ENCODE measurements around the gene NCKAP1.

- TF ChIP-seq POLR2A (IDR thresholded peaks at IDR 0.05; ENCODE audit: low read depth, low read length) (no peak), TAF1 (IDR thresholded peaks at IDR 0.05; ENCODE audit: borderline replicate concordance, low read depth, low read length) (no peak), POLR2AphosphoS5 (IDR thresholded peaks at IDR 0.05; ENCODE audit: low read depth, low read length) (no peak)
These were observed 168.0 kb downstream of the NCKAP1 start for GRCh38 chr2:182870227-182870626.
